H9 (cell line): ENCODE measurements around the gene AFG1L. TPM values are rescaled to one million over a fixed set of nuclear protein-coding genes. Genes with fewer than 3 reads are reported as not detected.

ENCODE experiments used
- DNase-seq: peaks from one replicate; pipeline ENCODE4 v3.0.0-alpha.2; 2017
- H2AFZ ChIP-seq: one replicate; pipeline ENCODE4 v1.6.1; 2013; ENCODE audit warnings: mild to moderate bottlenecking, low read length, control low read depth, moderate library complexity
- H2AK5ac ChIP-seq: 2 replicates; pipeline ENCODE4 v1.6.1; 2013; ENCODE audit warnings: low read length, control low read depth, mixed read lengths; ENCODE audit not compliant: insufficient read length
- H2BK120ac ChIP-seq: one replicate; pipeline ENCODE4 v1.6.1; 2013; ENCODE audit warnings: low read depth, mild to moderate bottlenecking, low read length, control low read depth, inconsistent platforms; ENCODE audit not compliant: poor library complexity, severe bottlenecking
- H2BK12ac ChIP-seq: 2 replicates; pipeline ENCODE4 v1.6.1; 2013; ENCODE audit warnings: low read length, control low read depth, mixed read lengths, low read depth; ENCODE audit not compliant: insufficient read length
- H2BK15ac ChIP-seq: 2 replicates; pipeline ENCODE4 v1.6.1; 2013; ENCODE audit warnings: low read depth, low read length, control low read depth
- H2BK20ac ChIP-seq: one replicate; pipeline ENCODE4 v1.6.1; 2013; ENCODE audit warnings: low read depth, mild to moderate bottlenecking, low read length, control low read depth, inconsistent platforms; ENCODE audit not compliant: poor library complexity, severe bottlenecking
- H2BK5ac ChIP-seq: 2 replicates; pipeline ENCODE4 v1.6.1; 2013; ENCODE audit warnings: low read length, control low read depth, mixed read lengths; ENCODE audit not compliant: insufficient read length
- H3K14ac ChIP-seq: 2 replicates; pipeline ENCODE4 v1.6.1; 2013; ENCODE audit warnings: low read length, control low read depth; ENCODE audit not compliant: insufficient read depth
- H3K18ac ChIP-seq: 2 replicates; pipeline ENCODE4 v1.6.1; 2013; ENCODE audit warnings: low read depth, mild to moderate bottlenecking, mixed read lengths, low read length, control low read depth; ENCODE audit not compliant: insufficient read length
- H3K23ac ChIP-seq: 2 replicates; pipeline ENCODE4 v1.6.1; 2013; ENCODE audit warnings: low read length, control low read depth, mixed read lengths, low read depth; ENCODE audit not compliant: insufficient read length
- H3K23me2 ChIP-seq: 2 replicates; pipeline ENCODE4 v1.6.1; 2013; ENCODE audit warnings: low read depth, mild to moderate bottlenecking, mixed read lengths, low read length, control low read depth; ENCODE audit not compliant: insufficient read length, poor library complexity, severe bottlenecking
- H3K27ac ChIP-seq: 2 replicates; pipeline ENCODE4 v1.5.1; 2013; ENCODE audit warnings: low read length, control low read depth, mixed read lengths, low read depth; ENCODE audit not compliant: insufficient read length
- H3K27me3 ChIP-seq: 2 replicates; pipeline ENCODE4 v1.6.1; 2013; ENCODE audit warnings: low read length, control low read depth, inconsistent platforms; ENCODE audit not compliant: insufficient read depth
- H3K4ac ChIP-seq: 2 replicates; pipeline ENCODE4 v1.6.1; 2013; ENCODE audit warnings: low read depth, mild to moderate bottlenecking, control low read depth, inconsistent platforms, low read length, moderate library complexity
- H3K4me1 ChIP-seq: 2 replicates; pipeline ENCODE4 v1.6.1; 2013; ENCODE audit warnings: low read length, control low read depth, inconsistent platforms; ENCODE audit not compliant: insufficient read depth
- H3K4me2 ChIP-seq: 2 replicates; pipeline ENCODE4 v1.6.1; 2013; ENCODE audit warnings: low read length, control low read depth, mixed read lengths; ENCODE audit not compliant: insufficient read length, insufficient read depth
- H3K56ac ChIP-seq: 2 replicates; pipeline ENCODE4 v1.6.1; 2013; ENCODE audit warnings: low read depth, mild to moderate bottlenecking, mixed read lengths, low read length, control low read depth; ENCODE audit not compliant: insufficient read length
- H3K79me1 ChIP-seq: 2 replicates; pipeline ENCODE4 v1.6.1; 2013; ENCODE audit warnings: low read depth, mild to moderate bottlenecking, moderate library complexity, low read length, control low read depth, inconsistent platforms; ENCODE audit not compliant: insufficient read depth, poor library complexity, severe bottlenecking
- H3K79me2 ChIP-seq: 2 replicates; pipeline ENCODE4 v1.6.1; 2013; ENCODE audit warnings: low read length, control low read depth, inconsistent platforms; ENCODE audit not compliant: insufficient read depth
- H3K9ac ChIP-seq: 2 replicates; pipeline ENCODE4 v1.6.1; 2013; ENCODE audit warnings: low read length, control low read depth, mixed read lengths; ENCODE audit not compliant: insufficient read length; ENCODE audit errors: extremely low read depth
- H3K9me3 ChIP-seq: one replicate; pipeline ENCODE4 v1.6.1; 2013; ENCODE audit warnings: low read depth, low read length, inconsistent platforms; ENCODE audit not compliant: control insufficient read depth
- H3T11ph ChIP-seq: one replicate; pipeline ENCODE4 v1.6.1; 2013; ENCODE audit warnings: mild to moderate bottlenecking, low read length, control low read depth, inconsistent platforms
- H4K20me1 ChIP-seq: one replicate; pipeline ENCODE4 v1.6.1; 2013; ENCODE audit not compliant: control insufficient read depth, insufficient read length, insufficient read depth
- H4K5ac ChIP-seq: 2 replicates; pipeline ENCODE4 v1.6.1; 2013; ENCODE audit warnings: low read depth, mild to moderate bottlenecking, mixed read lengths, low read length, control low read depth; ENCODE audit not compliant: insufficient read length
- H4K8ac ChIP-seq: replicated peaks from 2 replicates; pipeline ENCODE4 v1.6.1; 2013; ENCODE audit warnings: low read length, control low read depth, mixed read lengths, low read depth; ENCODE audit not compliant: insufficient read length
- H4K91ac ChIP-seq: 2 replicates; pipeline ENCODE4 v1.6.1; 2013; ENCODE audit warnings: low read depth, mild to moderate bottlenecking, moderate library complexity, mixed read lengths, low read length, control low read depth; ENCODE audit not compliant: insufficient read length
- H3K27ac Mint-ChIP-seq, 3 experiments: 2 replicates in 2 of 3; 3 replicates in 1 of 3; pipeline ENCODE4 v1.8.0; 2020 to 2021; ENCODE audit warnings: mixed read lengths in 3 of 3, mild to moderate bottlenecking in 1 of 3, moderate library complexity in 1 of 3
- H3K27me3 Mint-ChIP-seq: 2 replicates; pipeline ENCODE4 v1.8.0; 2021; ENCODE audit warnings: low read depth, mild to moderate bottlenecking, moderate library complexity, mixed read lengths
- H3K36me3 Mint-ChIP-seq, 3 experiments: 2 replicates in 2 of 3; 3 replicates in 1 of 3; pipeline ENCODE4 v1.8.0; 2020 to 2021; ENCODE audit warnings: low read depth in 3 of 3, mixed read lengths in 3 of 3; ENCODE audit not compliant: insufficient read depth in 1 of 3
- H3K4me1 Mint-ChIP-seq, 2 experiments: 2 replicates each; pipeline ENCODE4 v1.8.0; 2020; ENCODE audit warnings: mixed read lengths in 2 of 2
- H3K4me3 Mint-ChIP-seq, 2 experiments: 2 replicates in 1 of 2; 3 replicates in 1 of 2; pipeline ENCODE4 v1.8.0; 2020 to 2021; ENCODE audit warnings: mild to moderate bottlenecking in 2 of 2, mixed read lengths in 2 of 2, moderate library complexity in 1 of 2
- H3K9me3 Mint-ChIP-seq, 2 experiments: 2 replicates in 1 of 2; 3 replicates in 1 of 2; pipeline ENCODE4 v1.8.0; 2020; ENCODE audit warnings: mild to moderate bottlenecking in 2 of 2, mixed read lengths in 2 of 2, moderate library complexity in 1 of 2
- CTCF ChIP-seq: fragments of 200-600 bp; sonication (generic); conservative IDR thresholded peaks from 3 replicates; pipeline ENCODE4 v1.8.0; 2021; ENCODE audit warnings: antibody characterized with exemption, mild to moderate bottlenecking
- WGBS: extraction: QIAGEN DNeasy Blood & Tissue Kit; methylation state at CpG from one replicate; pipeline ENCODE4 v1.1.7; 2013; ENCODE audit warnings: missing lambda C conversion rate, low lambda C conversion rate, mixed read lengths; ENCODE audit not compliant: insufficient read length; ENCODE audit errors: extremely low coverage; 5-methylcytosine and 5-hydroxymethylcytosine counted together
- total RNA-seq: library from RNA; stranded (reverse); gene quantifications from 2 replicates; pipeline ENCODE4 v1.2.1, GENCODE V29; 2021

AFG1L gene
- total RNA-seq, 1 experiment from 2014 or later: 4.7 TPM

GRCh38 chr6:108476847-108477430, 182.1 kb downstream of the AFG1L start:
- H3K4me3 Mint-ChIP-seq: no peak overlapping the region
- no peak overlapping the region for H3K18ac ChIP-seq
- no peak overlapping the region for H2BK15ac ChIP-seq
- no peak overlapping the region for H3T11ph ChIP-seq
- H3K27ac Mint-ChIP-seq: no peak overlapping the region
- no peaks in the 10 kb centered on the region for H3K79me1 ChIP-seq
- H3K9me3 Mint-ChIP-seq: no peaks in the 10 kb centered on the region
- H2AFZ ChIP-seq: no peak overlapping the region
- H3K79me2 ChIP-seq: no peaks in the 10 kb centered on the region
- H4K91ac ChIP-seq: no peak overlapping the region
- H3K27ac ChIP-seq: no peak overlapping the region
- no peak overlapping the region for H2BK12ac ChIP-seq
- H3K9me3 ChIP-seq: no peaks in the 10 kb centered on the region
- H2BK5ac ChIP-seq: no peak overlapping the region
- no peak overlapping the region for H3K14ac ChIP-seq
- no peak overlapping the region for H3K4ac ChIP-seq
- H3K4me1 Mint-ChIP-seq: peaks cover 2 to 4% of the 10 kb centered on the region in 2 experiments; a peak in 1 of 4 replicates
- no peak overlapping the region for H2BK20ac ChIP-seq
- no peak overlapping the region for H4K5ac ChIP-seq
- H3K56ac ChIP-seq: no peak overlapping the region
- no peaks in the 10 kb centered on the region for H3K23me2 ChIP-seq
- H3K4me1 ChIP-seq: no peaks in the 10 kb centered on the region
- no peaks in the 10 kb centered on the region; the same call in 1 of the 2 replicates for H3K27me3 Mint-ChIP-seq
- H3K9ac ChIP-seq: no peak overlapping the region
- no peak for TF ChIP-seq CTCF
- H2BK120ac ChIP-seq: no peak overlapping the region
- H4K8ac ChIP-seq: no peak overlapping the region
- no peak overlapping the region for H3K23ac ChIP-seq
- WGBS: no CpG with 5 or more reads among the region's 8 CpGs
- no peaks in the 10 kb centered on the region; the same call in 1 of the 2 replicates for H3K27me3 ChIP-seq
- no peak for DNase-seq
- H2AK5ac ChIP-seq: no peak overlapping the region
- no peak overlapping the region for H3K4me2 ChIP-seq
- H3K36me3 Mint-ChIP-seq: no peaks in the 10 kb centered on the region
- H4K20me1 ChIP-seq: no peaks in the 10 kb centered on the region
